ENCODE measurements around the gene SLC25A13.
A peak's percentile ranks its signal among the peaks of the same experiment; 100 is the strongest.
"Not testable (repeated sequence)": the region's sequence is repeated elsewhere in the genome, so short reads cannot be mapped to it uniquely, and the experiment has no call there.

The SLC25A13 gene

GRCh38 chr7:96300502-96300901, 21.4 kb downstream of the SLC25A13 start:
- no peak overlapping the region for H3K4me3 ChIP-seq (ENCODE audit: low read depth, low read length)
- TF ChIP-seq, protein P1, sequence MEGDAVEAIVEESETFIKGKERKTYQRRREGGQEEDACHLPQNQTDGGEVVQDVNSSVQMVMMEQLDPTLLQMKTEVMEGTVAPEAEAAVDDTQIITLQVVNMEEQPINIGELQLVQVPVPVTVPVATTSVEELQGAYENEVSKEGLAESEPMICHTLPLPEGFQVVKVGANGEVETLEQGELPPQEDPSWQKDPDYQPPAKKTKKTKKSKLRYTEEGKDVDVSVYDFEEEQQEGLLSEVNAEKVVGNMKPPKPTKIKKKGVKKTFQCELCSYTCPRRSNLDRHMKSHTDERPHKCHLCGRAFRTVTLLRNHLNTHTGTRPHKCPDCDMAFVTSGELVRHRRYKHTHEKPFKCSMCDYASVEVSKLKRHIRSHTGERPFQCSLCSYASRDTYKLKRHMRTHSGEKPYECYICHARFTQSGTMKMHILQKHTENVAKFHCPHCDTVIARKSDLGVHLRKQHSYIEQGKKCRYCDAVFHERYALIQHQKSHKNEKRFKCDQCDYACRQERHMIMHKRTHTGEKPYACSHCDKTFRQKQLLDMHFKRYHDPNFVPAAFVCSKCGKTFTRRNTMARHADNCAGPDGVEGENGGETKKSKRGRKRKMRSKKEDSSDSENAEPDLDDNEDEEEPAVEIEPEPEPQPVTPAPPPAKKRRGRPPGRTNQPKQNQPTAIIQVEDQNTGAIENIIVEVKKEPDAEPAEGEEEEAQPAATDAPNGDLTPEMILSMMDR (conservative IDR thresholded peaks at IDR 0.05; ENCODE audit: low read depth, low read length): no peak
- peak; percentile 52 for DNase-seq (ENCODE audit: low read depth)

GRCh38 chr7:96299496-96299895, 22.4 kb downstream of the SLC25A13 start:
- DNase-seq (ENCODE audit: low read depth): peak; percentile 15
- TF ChIP-seq, protein P1 (conservative IDR thresholded peaks at IDR 0.05; ENCODE audit: low read depth, low read length): no peak

GRCh38 chr7:96297876-96298275, 24.0 kb downstream of the SLC25A13 start:
- TF ChIP-seq, protein P1 (conservative IDR thresholded peaks at IDR 0.05; ENCODE audit: low read depth, low read length): no peak
- no peak overlapping the region for H3K4me3 ChIP-seq (ENCODE audit: low read depth, low read length)
- no peak for DNase-seq (ENCODE audit: low read depth)

More at GRCh38 chr7:96299496-96299895, 22.4 kb downstream of the SLC25A13 start:
- no peak overlapping the region for H3K4me3 ChIP-seq (ENCODE audit: low read depth, low read length)

GRCh38 chr7:96297446-96297845, 24.5 kb downstream of the SLC25A13 start:
- not testable (repeated sequence) for H3K4me3 ChIP-seq (ENCODE audit: low read depth, low read length); DNase-seq (ENCODE audit: low read depth)

GRCh38 chr7:96293911-96294310, 28.0 kb downstream of the SLC25A13 start:
- not testable (repeated sequence) for H3K4me3 ChIP-seq (ENCODE audit: low read depth, low read length); DNase-seq (ENCODE audit: low read depth)

DNA sequence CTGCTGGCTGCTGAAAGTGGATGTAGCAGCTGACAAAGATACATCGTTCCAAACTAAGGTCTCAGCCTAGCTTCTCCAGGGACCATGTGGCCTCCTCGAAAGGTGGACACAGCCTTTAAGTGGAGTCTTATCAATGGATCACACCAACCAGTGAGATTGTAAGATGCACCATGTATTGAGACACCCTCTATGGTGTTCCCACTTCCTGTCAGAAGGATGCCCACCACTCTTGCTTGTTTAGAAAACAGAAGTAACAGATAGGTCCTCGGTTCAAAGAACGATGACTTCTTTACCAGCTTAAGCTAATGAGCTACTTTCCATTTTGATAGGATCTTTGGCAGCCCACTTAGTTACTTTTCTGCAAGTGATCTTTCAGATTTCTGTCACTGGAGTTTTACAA, 34.3 kb downstream of the SLC25A13 start:
- DNase-seq (ENCODE audit: low read depth): no peak
- TF ChIP-seq, protein P1 (conservative IDR thresholded peaks at IDR 0.05; ENCODE audit: low read depth, low read length): no peak
- H3K4me3 ChIP-seq (ENCODE audit: low read depth, low read length): no peak overlapping the region

DNA sequence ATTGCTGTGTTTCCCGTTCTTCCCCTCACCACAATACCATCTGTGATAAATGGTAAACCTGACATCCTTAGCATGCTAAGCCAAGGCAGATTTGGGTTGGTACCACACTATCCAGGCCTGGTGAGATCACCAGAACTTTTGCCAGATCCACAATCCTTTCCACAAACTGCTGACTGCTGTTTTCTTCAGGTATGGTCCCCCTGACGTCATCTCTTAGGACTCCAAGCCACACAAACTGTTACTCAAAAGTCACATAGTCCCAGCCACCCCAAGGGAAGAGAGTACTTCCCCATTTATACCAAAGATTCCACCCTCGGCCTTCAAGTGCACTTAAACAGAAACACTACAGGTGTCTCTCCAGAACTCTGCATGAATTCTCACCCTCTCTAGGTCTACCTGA, 34.8 kb downstream of the SLC25A13 start:
- TF ChIP-seq, protein P1 (conservative IDR thresholded peaks at IDR 0.05; ENCODE audit: low read depth, low read length): no peak

DNA sequence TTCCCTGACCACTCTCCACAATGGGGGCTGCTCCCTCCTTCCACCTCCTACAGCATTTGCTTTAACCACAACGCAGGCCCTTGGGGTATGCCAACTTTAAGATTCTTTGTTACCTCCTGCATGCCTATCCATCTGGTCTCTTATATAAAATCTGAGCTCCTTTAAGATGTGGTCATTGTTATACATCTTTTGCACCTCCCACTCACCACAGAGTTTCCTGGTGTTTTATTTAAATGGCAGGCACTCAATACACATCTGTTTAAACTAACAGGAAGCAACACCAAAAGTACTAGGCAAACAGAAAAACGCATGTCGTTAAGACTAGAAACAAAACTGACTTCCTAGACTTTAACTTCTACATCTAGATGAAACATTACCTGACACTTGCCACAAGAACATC, 36.3 kb downstream of the SLC25A13 start:
- no peak overlapping the region for H3K4me3 ChIP-seq (ENCODE audit: low read depth, low read length)
- TF ChIP-seq, protein P1 (conservative IDR thresholded peaks at IDR 0.05; ENCODE audit: low read depth, low read length): no peak
- DNase-seq (ENCODE audit: low read depth): no peak

More for the DNA sequence above, 34.8 kb downstream of the SLC25A13 start:
- H3K4me3 ChIP-seq (ENCODE audit: low read depth, low read length): no peak overlapping the region
- DNase-seq (ENCODE audit: low read depth): no peak
